Activated T-cell treated with anti-CD3 and anti-CD28 coated beads for 24 hours (primary cell): ENCODE measurements around the gene CC2D1A.
"Not testable (repeated sequence)": the region's sequence is repeated elsewhere in the genome, so short reads cannot be mapped to it uniquely, and the experiment has no call there.

Experiments used
- DNase-seq: peaks from one replicate; pipeline ENCODE4 v3.0.0-alpha.2; 2020; ENCODE audit warnings: low read depth

Gene CC2D1A

DNA sequence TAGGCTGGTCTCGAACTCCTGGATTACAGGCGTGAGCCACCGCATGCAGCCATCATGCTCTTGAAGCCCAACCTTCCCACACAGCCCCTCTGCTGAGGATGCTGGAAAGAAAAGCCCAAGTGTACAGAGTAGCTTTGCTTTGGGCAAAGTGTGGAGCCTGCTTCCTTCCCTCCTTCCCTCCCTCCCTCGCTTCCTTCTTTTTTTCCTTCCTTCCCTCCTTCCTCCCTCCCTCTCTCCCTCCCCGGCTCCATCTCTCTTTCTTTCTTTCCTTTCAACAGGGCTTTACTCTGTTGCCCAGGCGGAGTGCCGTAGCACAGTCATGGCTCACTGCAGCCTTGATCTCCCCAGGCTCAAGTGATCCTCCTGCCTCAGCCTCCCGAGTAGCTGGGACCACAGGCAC, 2.7 kb downstream of the CC2D1A start:
- DNase-seq = no peak

- no peak for DNase-seq
Measured at GRCh38 chr19:13909430-13909829, 3.4 kb downstream of the CC2D1A start.

GRCh38 chr19:13913352-13913751, 7.4 kb downstream of the CC2D1A start:
- no peak for DNase-seq

- no peak for DNase-seq
Measured at GRCh38 chr19:13914777-13915176, 8.8 kb downstream of the CC2D1A start.

DNA sequence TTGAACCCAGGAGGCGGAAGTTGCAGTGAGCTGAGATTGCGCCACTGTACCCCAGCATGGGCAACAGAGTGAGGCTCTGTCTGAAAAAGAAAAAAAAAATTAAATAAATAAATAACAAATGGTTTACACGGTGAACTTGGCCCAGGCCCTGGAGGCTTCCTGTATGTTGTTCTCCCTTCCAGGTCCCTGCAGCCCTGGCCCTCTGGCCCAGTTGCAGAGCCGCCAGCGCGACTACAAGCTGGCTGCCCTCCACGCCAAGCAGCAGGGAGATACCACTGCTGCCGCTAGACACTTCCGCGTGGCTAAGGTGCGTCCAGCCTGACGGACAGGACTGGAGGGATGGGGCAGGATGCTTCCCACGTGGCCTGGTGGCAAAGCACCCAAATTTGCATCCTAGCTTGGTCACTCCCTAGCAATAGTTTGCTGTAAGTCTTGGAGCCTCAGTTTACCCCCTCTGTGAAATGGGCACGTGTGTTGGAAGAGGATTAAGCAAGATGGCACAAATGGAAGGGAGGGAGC, 11.9 kb downstream of the CC2D1A start:
- DNase-seq = no peak

- DNase-seq = no peak
Measured at GRCh38 chr19:13918726-13919411, 12.9 kb downstream of the CC2D1A start.

DNA sequence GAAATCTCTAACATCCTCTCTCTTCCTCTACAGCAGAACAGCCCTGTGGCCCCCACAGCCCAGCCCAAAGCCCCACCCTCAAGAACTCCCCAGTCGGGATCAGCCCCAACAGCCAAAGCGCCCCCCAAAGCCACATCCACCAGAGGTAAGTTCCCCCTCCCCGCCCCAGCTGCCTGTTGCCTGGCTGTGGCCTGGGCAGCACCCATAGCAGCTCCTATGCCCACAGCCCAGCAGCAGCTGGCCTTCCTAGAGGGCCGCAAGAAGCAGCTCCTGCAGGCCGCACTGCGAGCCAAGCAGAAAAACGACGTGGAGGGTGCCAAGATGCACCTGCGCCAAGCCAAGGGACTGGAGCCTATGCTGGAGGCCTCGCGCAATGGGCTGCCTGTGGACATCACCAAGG, 14.5 kb downstream of the CC2D1A start:
- no peak for DNase-seq

- DNase-seq = no peak
Measured at GRCh38 chr19:13920940-13921747, 15.1 kb downstream of the CC2D1A start.

- not testable (repeated sequence) for DNase-seq
Measured at GRCh38 chr19:13922118-13922517, 16.1 kb downstream of the CC2D1A start.

- no peak for DNase-seq
Measured at GRCh38 chr19:13923194-13923987, 17.4 kb downstream of the CC2D1A start.

- no peak for DNase-seq
Measured at GRCh38 chr19:13926010-13926409, 20.0 kb downstream of the CC2D1A start.

GRCh38 chr19:13926715-13927114, 20.7 kb downstream of the CC2D1A start:
- DNase-seq = no peak

GRCh38 chr19:13929340-13929739, 23.3 kb downstream of the CC2D1A start:
- no peak for DNase-seq

GRCh38 chr19:13929956-13930355, 24.0 kb downstream of the CC2D1A start:
- DNase-seq = no peak

GRCh38 chr19:13930402-13930801, 24.4 kb downstream of the CC2D1A start:
- no peak for DNase-seq

- no peak for DNase-seq
Measured at GRCh38 chr19:13931391-13932148, 25.6 kb downstream of the CC2D1A start.

- no peak for DNase-seq
Measured at GRCh38 chr19:13932149-13932637, 26.2 kb downstream of the CC2D1A start.

DNA sequence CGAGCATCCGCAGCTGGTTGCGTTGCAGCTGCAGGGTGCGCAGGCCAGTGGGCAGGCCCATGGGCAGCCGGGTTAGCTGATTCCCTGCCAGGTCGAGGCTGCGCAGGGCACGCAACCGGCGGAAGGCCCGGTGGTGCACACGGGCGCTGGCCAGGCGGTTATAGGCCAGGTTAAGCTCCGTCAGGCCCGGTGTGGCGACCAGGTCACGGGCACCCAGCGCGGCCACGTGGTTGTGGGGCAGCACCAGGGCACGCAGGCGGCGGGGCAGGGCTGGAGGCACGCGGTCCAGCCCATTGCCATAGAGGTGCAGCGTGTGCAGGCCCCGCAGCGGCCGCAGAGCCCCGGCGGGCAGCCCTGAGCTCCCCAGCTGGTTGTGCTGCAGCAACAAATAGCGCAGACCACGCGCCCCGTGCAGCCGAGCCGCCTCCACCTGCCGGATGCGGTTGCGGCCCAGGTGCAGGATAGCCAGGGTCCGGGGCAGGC, 27.0 kb downstream of the CC2D1A start:
- no peak for DNase-seq

- DNase-seq = no peak
Measured at GRCh38 chr19:13934785-13935109, 28.7 kb downstream of the CC2D1A start.

- DNase-seq = no peak
Measured at GRCh38 chr19:13935765-13936510, 29.9 kb downstream of the CC2D1A start.
